ENCODE measurements around the gene LHB.

Gene LHB

DNA sequence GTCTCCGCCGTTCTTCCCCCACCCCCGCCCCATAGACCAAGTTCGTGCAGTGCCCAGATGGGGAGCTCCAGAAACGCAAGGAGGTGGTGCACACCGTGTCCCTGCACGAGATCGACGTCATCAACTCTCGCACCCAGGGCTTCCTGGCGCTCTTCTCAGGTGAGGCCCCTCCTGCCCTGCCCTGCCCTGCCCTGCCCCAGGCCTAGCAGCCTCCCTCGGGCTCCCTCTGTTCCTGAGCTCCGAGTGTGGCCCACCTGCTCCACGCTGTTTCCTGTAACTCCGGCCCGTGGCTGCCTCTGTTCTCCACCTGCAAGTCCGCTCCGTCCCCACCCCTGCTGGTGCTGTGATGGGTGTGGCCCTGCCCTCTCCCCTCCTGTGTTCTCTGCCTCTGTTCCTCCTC, 6.4 kb downstream of the LHB start:
- DNase-seq (ENCODE audit: low read depth) = no peak

DNA sequence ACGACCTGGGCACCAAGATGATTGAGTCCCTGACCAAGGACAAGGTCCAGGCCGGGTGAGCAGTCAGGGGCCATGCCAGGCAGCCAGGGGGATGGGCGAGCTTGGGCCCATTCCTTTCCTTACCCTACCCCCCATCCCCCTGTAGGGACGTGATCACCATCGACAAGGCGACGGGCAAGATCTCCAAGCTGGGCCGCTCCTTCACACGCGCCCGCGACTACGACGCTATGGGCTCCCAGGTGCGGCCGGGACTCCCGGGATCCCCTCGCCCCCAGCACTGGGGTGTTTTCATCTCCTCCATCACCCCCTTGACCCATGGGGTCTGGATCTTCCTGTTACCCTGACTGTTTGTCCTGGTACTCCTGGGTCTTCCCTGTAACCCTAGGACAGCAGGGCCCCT, 7.1 kb downstream of the LHB start:
- no peak for DNase-seq (ENCODE audit: low read depth)

DNA sequence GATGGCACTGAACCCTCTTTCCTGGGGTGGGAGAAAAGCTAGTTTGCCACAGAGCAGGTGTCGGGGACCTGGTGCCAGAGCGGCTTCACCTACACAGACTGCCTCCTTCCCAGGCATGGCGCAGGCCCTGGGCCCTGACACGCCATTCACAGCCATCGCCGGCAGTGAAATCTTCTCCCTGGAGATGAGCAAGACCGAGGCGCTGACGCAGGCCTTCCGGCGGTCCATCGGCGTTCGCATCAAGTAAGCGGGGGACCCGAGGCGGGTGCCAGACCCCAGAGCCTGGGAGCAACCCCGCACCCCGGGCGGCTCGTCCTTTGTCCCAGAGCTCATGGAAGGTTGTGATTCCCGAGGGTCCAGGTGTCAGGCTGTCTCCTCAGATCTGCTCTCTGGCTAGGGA, 10.0 kb downstream of the LHB start:
- no peak for DNase-seq (ENCODE audit: low read depth)

DNA sequence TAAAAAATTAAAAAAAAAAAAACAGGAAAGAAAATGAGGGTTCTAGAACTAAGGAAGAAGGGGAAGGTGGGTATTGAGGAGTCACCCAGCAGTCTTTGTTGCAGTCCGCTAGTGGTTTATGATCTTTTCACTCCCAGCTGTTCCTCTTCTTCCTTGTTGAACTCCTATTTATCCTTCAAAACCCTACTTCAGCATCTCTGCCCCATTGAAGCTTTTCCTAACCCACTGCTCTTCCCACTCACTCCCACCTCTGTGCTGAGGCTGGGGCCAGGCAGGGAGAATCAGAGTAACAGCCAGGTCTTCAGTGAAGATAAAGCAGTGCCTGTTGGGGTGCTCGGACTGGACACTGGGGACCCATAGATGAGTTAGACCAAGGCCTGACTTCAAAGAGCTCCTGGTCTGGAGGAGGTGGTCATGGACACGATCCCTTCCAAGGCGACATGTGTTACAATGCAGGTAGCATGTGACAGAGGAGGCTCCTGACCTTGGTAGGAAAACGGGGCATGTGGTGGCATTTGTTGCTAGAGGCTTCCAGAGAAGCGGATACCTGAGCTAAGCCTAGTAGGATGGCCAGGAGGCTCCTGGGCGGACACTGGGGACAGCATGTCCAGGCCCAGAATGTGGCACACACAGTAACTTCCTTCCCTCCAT, 11.8 kb downstream of the LHB start:
- no peak for DNase-seq (ENCODE audit: low read depth)

DNA sequence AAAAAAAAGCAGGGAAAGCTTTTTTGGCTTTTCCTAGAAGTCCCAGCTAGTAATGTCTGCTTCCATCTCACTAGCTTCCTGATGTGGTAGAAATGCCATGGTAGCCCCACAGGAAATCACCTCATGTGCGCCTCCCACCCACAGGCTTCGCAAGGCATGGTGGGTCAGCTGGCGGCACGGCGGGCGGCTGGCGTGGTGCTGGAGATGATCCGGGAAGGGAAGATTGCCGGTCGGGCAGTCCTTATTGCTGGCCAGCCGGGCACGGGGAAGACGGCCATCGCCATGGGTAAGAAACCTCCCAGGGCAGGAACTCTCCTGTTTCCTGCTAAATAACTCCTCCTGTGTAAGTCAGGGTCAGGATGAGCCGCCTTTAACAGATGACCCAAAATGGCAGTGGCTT, 12.8 kb downstream of the LHB start:
- no peak for DNase-seq (ENCODE audit: low read depth)

DNA sequence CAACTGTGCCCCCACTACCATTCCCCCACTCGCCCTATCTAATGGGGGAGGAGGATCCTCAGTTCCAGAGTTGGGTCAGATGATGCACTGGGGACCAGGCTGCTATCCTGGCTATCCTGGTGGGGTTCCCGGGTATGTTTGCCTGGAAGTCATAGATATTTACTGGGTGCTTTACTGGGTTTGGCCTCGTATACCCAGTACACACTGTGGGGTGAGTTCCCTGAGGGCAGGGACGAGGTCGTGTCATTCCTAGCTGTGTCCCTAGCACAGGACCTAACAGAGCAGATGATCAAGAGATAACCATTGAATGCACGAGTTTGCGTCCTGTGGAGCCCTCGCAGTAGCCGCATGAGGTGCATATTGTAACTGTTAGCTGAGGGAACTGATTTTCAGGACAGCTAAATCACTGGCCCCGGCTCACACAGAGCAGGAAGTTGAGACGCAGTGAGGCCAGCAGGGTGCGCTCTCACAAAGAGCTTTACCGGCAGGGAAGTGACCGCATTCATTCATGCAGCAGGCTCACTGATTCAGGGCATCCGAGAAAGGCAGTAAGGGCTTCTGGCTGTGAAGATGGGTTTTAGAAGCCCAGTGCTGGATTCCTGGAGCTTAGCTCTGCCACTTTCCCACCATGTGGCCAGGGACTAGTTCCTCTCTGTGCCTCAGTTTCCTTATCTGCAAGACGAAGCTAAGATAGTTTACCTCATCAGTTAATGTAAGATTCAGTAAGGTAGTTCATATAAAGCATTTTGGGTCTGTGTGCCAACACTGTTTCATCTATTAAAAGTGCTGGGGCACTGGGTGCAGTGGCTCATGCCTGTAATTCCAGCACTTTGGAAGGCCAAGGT, 17.2 kb downstream of the LHB start:
- DNase-seq (ENCODE audit: low read depth) = peak; percentile 73

DNA sequence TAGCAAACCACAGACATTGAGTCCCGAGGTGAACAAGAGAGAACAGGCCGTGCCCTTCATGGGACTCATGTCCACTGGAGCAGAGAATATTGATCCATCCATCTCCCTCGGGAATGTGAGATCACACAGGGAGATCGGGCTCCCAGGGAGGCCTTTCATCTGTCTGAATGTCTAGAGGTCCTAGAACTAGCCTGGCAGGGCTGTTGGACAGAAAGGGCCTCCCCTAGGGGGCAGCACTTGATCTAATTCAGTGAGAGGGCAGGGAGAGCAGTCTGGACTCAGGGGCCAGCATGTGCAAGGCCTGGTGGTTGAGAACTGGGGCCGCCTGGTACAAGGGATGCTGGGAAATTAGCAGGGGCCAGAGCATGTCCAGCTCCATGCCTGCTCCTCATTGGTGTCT, 18.9 kb downstream of the LHB start:
- peak; percentile 61 for DNase-seq (ENCODE audit: low read depth)

DNA sequence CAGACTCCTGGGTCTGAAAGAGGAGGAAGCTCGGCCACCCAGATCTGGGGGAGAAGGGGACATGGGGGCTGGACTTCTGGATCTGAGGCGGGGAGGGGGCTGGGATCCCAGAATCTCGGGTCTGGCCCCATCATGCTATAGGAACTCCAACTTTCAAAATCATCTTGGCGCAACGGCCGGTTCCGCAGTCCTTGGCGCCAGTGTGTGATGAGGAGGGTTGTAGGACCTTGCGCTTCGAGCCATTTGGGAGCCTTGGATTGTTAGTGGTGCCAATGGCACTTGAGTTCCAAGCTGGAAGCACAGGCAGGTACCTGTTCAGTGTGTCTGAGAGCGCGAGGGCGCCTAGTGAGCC, 22.9 kb downstream of the LHB start:
- no peak for DNase-seq (ENCODE audit: low read depth)

DNA sequence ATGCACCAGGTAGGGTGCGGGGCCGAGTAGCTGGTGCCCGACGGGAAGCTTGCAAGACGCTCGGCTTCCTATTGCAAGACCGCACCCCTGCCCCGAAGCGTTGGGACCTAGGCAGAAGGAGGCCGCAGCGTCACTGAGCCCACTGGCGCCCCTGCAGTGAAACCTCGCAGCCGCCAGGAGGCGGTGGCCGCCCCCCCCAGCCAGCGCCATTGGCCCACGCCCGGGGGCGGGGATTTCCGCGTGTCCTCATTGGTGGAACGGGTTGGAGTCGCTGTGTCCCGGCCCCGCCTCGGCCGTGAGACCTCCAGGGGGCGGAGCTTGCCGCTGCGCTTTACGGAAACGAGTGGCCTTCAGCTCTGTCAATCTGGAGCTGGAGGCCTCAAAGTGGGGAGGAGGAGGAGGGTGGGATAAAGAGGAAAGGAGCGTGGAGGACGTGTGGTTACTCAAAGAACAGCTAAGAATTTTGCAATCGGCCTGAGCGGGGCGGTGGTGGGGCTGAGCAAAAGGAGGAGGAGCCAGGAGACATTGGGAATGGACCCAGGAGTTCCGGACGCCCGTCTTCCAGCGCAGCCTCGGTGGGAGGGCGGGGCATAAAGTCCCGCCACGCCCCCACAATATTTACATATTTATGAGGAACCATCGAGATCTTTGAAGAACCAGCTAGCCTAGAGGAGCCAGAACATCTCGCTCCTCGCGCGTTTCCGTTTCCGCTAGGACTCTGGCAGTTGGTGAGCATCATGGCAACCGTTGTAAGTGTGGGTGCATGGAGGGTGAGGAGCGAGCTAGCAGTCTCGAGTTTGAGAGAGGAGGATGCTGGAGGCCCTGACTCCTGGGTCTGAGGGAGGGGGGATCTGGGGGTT, 23.5 kb downstream of the LHB start, which contains the start of the genes GYS1 and RUVBL2:
Gene GYS1, minus strand, starts transcription at position 135 of the 860 bp plus-strand sequence. CDS start 197 bp downstream, outside the sequence.
Gene RUVBL2, plus strand, starts transcription at position 713 of the 860 bp plus-strand sequence. Its CDS starts 25 bp downstream, at position 738.
- peak; percentile 100 for DNase-seq (ENCODE audit: low read depth)

DNA sequence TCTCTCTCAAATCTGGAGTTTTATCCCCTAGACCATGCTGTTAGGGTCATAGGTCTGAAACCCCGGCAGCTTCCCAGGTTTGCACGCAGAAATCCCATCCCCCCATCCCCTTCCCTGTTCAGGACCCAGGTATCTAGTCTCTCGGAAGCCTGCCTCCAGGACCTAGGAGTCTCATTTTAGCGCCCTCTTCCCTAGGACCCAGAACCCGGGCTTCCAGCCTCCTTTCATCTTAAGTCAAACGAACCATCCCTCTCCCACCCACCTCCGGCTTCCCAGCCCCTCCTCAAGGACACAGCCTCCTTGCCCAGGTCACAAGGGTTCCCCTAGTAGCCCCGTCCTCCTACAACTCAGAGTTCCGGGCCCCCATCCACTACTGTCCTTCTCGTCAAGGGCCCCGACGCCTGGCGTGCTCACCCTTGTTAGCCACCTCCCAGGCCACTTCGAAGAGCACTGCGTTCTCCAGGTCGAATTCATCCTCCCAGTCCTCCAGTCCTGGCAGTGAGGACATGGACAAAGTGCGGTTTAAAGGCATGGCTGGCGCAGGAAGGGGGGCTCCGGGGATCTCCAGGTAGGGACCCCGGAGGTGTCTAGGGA, 24.2 kb downstream of the LHB start:
- no peak for DNase-seq (ENCODE audit: low read depth)

DNA sequence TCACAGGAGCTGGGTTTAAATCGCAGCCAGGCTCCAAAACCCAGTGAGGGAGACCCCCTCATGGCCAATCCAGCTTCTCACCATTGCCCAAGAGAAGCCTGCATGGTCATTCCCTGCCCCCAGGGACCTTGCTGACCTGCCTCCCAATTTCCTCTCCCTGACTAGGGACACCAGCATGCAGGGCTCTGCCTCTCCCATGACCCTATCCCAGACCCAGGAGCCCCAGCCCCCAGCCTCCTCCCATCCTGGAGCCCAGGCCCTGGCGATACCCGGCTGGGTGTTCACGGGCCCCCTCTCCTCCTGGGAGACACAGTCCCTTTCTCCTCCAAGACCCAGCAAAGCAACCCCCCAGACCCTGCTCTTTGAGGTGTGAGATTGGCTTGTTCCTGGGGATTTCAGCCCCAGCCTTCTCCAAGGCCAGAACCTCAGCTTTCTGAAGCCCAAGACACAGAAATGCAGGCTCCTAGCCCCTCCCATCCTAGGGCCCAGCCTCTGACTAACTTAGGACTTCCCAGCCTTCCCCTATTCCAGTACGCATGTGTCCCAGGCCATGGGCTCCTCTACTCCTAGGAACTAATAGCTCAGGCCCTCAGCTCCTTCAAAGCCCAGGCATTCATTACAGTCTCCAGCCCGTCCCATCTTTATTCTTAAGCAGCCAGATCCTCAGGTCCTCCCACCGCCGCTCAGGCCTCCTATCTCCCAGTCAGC, 24.9 kb downstream of the LHB start:
- peak; percentile 92 for DNase-seq (ENCODE audit: low read depth)

DNA sequence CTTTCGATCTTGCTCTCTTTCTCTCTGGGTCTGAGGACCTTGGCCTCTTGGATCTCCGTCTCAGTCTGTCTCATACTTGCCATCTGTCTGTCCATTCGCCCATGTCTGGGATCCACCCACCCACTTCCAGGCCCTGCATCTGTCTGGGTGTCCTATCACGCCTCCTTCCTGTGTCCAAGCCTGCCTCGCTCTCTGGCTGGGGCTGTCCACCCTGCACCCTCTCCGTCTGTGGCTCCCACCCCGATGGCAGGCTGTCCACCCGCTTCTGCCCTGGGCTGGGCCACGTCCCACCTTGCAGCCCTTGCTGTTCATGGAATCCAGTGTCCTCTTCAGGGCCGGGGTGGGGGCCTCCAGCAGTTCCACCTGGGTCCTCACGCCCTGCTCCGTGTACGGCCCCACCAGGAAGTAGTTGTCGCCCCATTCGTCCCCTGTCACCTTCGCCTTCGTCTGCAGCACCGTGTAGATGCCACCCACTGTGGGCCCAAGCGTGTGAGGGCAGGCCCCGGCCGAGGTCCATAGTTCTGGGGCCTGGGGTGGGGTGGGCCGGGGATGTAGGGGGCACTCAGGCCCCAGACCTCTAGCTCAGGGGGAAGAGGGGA, 25.8 kb downstream of the LHB start:
- no peak for DNase-seq (ENCODE audit: low read depth)

DNA sequence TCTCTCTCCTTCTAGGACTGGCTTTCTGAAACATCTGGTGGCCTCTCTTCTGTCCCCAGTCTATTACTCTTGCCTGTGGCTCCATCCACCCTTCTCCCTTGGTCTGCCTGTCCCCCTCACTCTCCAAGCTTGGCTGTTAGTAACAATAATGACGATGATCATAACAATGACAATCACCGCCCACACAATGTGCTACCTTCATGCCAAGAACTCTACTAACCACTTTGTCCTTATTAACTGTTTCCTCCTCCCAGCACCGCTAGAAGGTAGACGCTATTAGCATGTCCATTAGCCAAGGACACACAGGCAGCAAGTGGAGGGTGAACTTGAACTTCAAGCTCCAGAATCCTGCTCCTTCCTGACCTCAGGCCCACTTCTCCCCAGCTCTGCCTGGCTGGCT, 26.5 kb downstream of the LHB start:
- DNase-seq (ENCODE audit: low read depth) = no peak

DNA sequence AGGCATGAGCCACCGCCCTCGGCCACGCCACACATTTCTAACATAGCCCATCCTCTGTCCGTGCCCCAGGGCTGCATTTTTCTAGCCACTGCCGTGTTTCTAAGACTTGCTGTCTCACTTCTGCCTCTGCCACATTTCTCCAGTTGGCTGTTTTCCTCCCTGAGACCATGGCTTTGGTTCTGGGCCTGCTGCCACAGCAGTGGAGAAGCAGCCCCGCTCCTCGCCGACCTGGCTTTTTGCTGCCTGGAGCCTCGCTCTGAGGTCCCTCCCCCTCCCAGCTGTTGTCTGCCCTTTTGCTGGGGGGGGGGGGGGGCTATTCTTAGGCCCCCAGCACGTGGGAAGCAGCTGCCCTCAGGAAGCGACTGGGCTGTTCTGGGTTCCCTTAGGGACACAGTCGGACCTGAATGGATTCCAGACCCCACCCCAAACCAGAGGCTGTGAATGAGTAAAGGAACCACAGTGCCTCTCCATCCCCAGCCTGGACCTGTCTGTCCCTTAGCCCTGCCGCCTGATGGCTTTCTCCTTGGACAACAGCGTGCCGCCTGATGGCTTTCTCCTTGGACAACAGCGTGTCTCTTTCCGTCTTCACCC, 27.1 kb downstream of the LHB start:
- peak; percentile 57 for DNase-seq (ENCODE audit: low read depth)

DNA sequence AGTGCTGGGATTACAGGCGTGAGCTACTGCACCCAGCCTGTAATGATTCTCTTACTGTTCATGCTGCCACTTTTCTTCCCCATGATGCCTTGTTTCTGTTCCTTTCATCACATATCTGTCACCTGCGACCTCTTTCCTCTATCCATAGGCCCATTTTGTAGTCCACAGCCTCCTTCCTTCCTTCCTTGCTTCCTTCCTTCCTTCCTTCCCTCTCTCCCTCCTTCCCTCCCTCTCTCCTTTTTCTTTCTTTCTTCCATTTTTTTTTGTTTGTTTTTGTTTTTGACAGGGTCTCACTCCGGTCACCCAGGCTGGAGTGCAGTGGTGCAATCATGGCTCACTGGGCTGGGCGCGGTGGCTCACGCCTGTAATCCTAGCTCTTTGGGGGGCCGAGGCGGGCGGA, 28.0 kb downstream of the LHB start:
- DNase-seq (ENCODE audit: low read depth) = no peak

DNA sequence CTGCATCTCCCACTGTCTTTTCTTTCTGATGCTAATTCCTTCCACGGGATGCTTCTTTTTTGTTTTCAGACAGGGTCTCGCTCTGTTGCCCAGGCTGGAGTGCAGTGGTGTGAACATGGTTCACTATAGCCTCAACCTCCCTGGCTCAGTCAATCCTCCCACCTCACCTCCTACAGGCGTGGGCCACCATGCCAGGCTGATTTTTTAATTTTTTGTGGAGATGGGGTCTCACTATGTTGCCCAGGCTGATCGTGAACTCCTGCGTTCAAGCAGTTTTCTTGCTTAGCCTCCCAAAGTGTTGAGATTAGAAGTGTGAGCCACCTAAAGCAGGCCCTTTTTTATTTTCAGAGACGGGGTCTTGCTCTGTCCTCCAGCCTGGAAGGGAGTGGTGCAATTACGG, 28.6 kb downstream of the LHB start:
- no peak for DNase-seq (ENCODE audit: low read depth)

DNA sequence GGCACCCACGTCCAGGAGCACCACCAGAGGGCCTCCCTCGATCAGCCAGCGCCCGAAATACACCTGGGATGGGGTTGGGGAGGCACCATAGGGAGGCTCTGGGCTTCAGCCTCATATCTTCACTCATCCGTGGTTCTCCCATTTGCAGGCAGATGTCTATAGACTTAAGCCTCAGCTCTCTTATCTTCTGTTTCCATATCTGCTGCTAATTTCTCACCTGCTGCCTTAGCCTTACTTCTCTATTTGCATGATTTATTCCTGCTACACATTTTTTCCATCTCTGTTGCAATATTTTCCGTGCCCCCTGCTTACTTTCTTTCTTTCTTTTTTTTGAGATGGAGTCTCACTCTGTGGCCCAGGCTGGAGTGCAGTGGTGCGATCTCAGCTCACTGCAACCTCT, 29.6 kb downstream of the LHB start:
- DNase-seq (ENCODE audit: low read depth) = no peak

DNA sequence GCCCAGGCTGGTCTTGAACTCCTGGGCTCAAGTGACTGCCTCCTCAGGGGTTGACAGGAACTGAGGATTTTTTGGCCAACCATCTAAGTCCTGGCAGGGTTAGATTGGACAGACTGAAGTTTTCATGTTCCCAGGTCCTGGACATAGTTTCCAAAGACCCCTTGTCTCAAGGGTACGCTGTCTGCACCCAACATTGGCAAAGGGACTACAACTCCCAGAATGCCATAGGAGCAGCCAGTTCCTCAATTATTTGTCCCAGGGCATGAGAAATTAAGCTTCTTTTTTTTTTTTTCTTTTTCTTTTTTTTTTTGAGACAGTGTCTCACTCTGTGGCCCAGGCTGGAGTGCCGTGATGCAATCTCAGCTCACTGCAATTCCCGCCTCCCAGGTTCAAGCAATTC, 30.7 kb downstream of the LHB start:
- no peak for DNase-seq (ENCODE audit: low read depth)

DNA sequence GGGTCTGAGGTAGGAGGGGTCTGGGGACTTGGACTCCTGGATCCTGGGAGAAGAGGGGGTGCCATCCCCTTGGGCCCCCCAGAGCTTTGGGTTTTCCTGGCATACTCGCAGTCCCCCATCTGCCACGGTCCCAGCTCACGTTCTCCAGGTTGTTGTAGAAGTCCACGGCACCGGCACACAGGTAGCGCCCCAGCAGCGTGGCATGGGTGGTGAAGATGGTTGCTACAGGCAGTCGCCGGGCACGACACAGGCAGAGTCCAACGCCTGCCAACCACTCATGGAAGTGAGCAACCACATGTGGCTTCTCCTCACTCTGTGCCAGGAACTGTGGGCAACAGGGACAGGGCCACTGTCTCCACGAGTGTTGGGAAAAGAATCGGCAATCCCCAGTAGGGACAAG, 31.2 kb downstream of the LHB start:
- DNase-seq (ENCODE audit: low read depth) = no peak

DNA sequence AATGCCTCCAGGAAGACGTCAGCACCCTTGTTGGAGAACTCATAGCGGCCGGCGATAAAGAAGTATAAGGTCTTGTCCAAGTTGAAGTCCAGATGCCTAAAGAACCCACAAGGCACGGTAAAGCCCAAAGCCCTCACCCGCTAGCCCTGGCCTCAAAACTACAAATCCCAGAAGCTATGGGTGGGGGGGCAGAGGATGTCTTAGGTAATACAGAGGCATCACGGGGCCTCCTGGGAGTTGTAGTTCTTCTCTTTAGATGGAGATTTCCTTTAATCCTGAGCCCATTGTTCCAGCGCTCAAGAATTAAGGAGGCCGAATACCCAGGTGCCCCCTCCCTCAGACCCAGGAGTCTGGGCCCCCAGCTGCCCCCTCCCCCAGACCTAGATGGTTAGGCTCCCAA, 34.6 kb downstream of the LHB start:
- no peak for DNase-seq (ENCODE audit: low read depth)

DNA sequence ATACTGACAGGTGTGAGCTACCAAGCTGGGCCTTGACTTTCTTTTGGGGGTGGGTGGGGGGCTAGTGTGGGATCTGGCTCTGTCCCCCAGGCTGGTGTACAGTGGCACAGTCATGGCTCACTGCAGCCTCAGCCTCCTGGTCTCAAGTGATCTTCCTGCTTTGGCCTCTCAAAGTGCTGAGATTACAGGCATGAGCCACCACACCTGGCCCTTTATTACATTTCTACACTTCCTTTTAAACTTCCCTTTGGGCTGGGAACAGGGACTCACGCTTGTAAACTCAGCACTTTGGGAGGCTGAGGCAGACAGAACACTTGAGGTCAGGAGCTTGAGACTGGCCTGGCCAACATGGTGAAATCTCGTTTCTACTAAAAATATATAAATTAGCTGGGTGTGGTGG, 39.8 kb downstream of the LHB start:
- DNase-seq (ENCODE audit: low read depth) = no peak

Measured in EH (cell line).